LHCN-M2 (cell line): ENCODE results near the gene USO1. TPM values are rescaled to one million over a fixed set of nuclear protein-coding genes. Genes with fewer than 3 reads are reported as not detected.
A peak's percentile ranks its signal among the peaks of the same experiment; 100 is the strongest.

Experiments
- DNase-seq: peaks from one replicate; pipeline ENCODE4 v3.0.0-alpha.2; 2012; ENCODE audit warnings: low read depth
- total RNA-seq: library from RNA; depleted of rRNA; stranded (reverse); fragments of >200 nt; gene quantifications from 2 replicates; pipeline ENCODE4 v1.2.3, GENCODE V29; 2014; rRNA removed

Gene USO1
- total RNA-seq, 1 experiment from 2014 or later = 94.9 TPM

DNA sequence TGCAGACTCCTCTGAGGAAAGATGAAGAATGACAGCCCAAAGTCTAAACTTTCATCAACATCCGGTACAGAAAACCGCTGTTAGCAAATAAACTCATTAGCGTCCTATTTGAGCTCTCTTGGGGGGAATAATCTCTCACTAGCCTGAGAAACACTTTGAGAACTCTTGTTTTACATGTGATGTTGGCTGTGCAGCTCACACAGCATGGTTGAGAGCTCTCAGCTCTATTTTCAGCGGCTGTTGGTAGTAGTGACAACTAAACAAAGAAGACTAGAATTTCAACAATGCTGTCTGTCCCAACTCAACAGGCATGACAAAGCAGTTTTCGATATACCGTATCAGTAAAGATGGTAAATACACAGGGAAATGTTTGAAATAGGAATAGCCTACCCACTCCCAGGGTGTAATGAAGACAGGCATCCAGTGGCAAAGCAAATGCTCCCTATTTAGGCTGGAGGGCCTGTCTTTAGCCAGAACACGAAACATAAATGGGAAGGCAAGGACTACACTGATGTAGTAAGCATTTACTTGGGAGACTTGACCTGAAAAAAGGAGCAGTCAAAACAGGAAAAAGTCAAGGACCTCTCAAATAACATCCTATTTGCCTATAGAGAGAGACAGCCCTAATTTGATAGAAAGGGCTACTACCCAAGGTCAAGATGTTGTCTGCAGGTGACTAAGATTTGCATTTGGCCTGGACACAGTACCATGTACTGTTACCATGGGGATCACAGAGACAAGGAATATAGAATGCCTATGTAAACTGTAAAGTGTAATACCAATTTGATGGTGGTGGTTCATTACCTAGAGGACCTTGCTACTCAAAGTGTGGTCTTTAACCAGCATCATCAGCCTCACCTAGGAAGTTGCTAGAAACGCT is 117.5 kb downstream of the USO1 start:
- no peak for DNase-seq

DNA sequence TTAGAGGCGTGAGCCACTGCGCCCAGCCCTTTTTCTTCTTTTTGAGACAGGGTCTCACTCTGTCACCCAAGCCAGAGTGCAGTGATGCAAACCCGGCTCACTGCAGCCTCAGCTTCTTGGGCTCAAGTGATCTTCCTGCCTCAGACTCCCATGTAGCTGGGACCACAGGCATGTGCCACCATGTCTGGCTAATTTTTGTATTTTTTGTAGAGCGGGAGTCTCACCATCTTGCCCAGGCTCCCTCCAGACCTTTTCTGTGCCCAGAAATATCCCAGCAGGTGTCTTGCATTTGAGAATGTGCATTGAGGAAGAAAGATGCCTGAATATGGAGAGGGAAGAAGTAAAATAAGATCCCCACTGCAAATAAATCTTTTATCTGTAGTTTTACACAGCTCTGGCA is 119.2 kb downstream of the USO1 start:
- DNase-seq = no peak

DNA sequence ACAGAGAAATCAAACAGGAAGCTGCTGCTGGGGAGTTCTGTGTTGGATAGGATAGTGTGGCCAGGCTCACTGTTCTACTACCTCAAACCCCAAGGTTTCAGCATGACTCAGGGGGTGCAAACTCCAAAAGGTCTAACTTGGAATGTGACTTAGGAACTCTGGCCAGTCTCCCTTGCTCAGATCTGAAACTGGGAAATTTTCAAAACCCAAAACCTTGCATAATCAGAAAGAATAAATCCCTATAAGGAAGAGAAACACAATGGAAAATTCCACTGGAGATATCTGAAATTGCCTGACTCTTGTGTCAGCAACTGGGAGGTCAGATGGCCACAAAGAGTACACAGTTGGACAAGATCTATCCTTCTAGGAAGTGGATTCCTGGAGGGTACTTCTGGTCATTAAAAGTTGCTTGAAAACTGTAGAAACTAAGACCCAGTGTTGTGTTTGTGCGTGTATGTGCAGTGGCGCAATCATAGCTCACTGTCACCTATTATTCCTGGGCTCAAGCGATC is 119.8 kb downstream of the USO1 start:
- DNase-seq = peak; percentile 88

GRCh38 chr4:75845992-75846391 is 121.6 kb downstream of the USO1 start:
- no peak for DNase-seq

GRCh38 chr4:75848171-75848760 is 123.9 kb downstream of the USO1 start:
- peak; percentile 86 for DNase-seq

DNA sequence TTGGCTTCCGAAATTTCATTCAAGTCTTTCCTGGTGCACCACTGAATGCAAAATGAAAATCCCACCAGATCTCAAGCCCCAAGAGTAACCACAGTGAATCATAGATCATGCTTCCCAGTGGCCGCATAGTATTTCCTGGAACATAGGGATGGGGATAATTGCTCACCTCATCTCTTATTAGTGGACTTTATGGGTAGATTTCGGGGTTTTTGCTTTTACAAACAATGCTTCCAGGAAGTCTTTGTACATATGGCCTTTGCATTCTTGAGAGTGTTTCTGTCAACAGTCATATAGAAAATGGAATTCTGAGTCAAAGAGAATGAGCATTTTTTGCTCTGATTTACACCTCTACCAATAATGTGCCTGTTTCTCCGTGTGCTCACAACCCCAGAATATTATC is 124.5 kb downstream of the USO1 start:
- DNase-seq = peak; percentile 43

DNA sequence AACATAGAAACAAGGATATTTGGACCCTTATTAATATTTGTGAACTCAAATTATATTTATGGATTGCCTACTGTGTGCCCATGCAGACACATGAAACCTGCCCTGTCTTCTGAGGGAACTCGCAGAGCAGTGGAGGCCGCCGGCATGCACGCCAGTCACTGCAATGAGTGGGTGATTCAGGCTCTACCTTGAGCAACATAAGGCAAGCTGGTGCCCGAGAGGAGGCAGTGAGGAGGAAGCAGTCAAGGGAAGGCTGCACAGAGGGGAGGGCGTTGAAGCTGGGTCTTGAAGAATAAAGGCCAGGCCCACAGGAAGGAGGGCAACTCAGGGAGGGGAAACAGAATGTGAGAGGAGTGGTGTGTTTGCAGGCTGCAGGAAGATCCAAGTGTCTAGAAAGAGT is 125.1 kb downstream of the USO1 start:
- DNase-seq = no peak

DNA sequence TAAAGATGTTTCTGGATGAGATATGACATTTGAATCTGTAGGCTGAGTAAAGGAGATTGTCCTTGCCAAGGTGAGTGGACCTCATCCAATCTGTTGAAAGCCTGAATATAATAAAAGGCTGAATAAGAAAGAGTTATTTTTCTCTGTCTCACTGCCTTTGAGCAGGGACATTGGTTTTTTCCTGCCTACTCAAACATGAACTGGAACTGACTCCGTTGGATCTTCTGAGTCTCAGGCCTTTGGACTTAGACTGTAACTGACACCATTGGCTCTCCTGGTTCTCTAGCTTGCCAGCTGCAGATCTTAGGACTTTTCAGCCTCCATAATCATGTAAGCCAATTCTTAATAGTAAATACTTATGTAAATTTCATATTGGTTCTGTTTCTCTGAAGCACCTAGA is 134.3 kb downstream of the USO1 start:
- no peak for DNase-seq

GRCh38 chr4:75860606-75861005 is 136.2 kb downstream of the USO1 start:
- DNase-seq = no peak

Other genes with a start within 250 kb of the USO1 start
- gene RCHY1, start 210.2 kb upstream of the USO1 start, total RNA-seq = 31.1 and 54.6 TPM in 2 replicates
- 16.5 and 18.5 TPM in 2 replicates for gene THAP6, start 210.1 kb upstream of the USO1 start, total RNA-seq
- gene ODAPH, start 168.5 kb upstream of the USO1 start, total RNA-seq = not detected in 2 replicates
- 0.06 and 1.0 TPM in 2 replicates for gene CDKL2, start 94.0 kb upstream of the USO1 start, total RNA-seq
- gene G3BP2, start 51.2 kb upstream of the USO1 start, total RNA-seq = 181 and 184 TPM in 2 replicates
- 0.06 TPM in 1 of 2 replicates, not detected in the other for gene PPEF2, start 177.9 kb downstream of the USO1 start, total RNA-seq
- 21.3 and 24.4 TPM in 2 replicates for gene NAAA, start 216.4 kb downstream of the USO1 start, total RNA-seq